Measurements from ENCODE around the gene KCNJ6.

The KCNJ6 gene

GRCh38 chr21:37759777-37760176 lies 156.5 kb downstream of the KCNJ6 start:
- TF ChIP-seq CTCF (IDR thresholded peaks at IDR 0.05; ENCODE audit: insufficient read depth, low read depth, low read length, missing control alignments), result no peak
- H3K4me3 ChIP-seq (ENCODE audit: low read length), result no peak overlapping the region
- DNase-seq (ENCODE audit: low read depth), result no peak

DNA sequence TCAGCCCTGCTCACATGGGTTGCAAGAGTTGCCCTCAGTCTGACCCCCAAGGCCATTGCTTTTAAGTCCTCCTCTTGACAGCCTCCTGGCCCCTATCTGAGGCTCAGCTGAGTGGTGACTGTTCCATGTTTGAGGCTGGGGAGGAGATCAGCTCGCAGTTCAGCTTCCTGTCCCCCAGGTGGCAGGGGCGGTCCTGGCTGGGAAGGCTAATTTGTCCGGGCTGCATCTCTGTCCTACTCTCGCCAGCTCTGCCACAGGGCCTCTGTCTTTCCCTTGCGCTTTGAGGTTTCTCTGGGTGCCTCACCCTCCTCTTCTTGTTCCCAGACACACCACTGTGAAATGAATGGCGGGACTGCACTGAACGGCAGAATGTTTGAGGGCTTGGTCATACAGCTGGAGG lies 157.3 kb downstream of the KCNJ6 start:
- peak; percentile 71 for TF ChIP-seq CTCF (IDR thresholded peaks at IDR 0.05; ENCODE audit: insufficient read depth, low read depth, low read length, missing control alignments)
- H3K4me3 ChIP-seq (ENCODE audit: low read length), result no peak overlapping the region
- peak; percentile 69 for DNase-seq (ENCODE audit: low read depth)

GRCh38 chr21:37757606-37758376 lies 158.5 kb downstream of the KCNJ6 start:
- DNase-seq (ENCODE audit: low read depth), result no peak
- no peak for TF ChIP-seq CTCF (IDR thresholded peaks at IDR 0.05; ENCODE audit: insufficient read depth, low read depth, low read length, missing control alignments)
- no peak overlapping the region for H3K4me3 ChIP-seq (ENCODE audit: low read length)

DNA sequence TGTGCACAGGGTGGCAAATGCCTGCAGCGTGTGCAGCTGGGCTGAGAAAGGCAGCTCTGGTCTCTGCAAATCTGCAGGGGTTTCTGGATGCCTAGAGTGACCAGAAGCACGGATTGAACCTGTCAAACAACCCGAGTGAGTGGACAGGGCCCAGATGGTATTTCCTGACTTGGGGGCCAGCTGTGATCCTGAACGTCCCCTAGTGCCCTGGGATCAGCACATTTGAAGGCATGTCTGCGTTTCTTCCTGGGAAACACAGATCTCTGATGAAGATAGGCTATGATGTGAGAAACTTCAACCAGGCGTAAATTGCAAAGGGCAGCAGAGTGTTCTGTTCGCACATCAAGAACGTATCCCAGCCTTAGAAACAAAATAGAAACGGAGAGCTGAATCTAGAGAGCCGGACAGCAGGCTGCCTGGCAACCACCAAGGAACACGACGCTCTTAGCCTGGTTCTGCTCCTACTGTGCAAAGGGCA lies 163.1 kb downstream of the KCNJ6 start:
- TF ChIP-seq CTCF (IDR thresholded peaks at IDR 0.05; ENCODE audit: insufficient read depth, low read depth, low read length, missing control alignments), result no peak
- DNase-seq (ENCODE audit: low read depth), result no peak
- H3K4me3 ChIP-seq (ENCODE audit: low read length), result no peak overlapping the region

GRCh38 chr21:37751268-37751975 lies 164.8 kb downstream of the KCNJ6 start:
- peak; percentile 25 for DNase-seq (ENCODE audit: low read depth)
- H3K4me3 ChIP-seq (ENCODE audit: low read length), result no peak overlapping the region
- TF ChIP-seq CTCF (IDR thresholded peaks at IDR 0.05; ENCODE audit: insufficient read depth, low read depth, low read length, missing control alignments), result no peak

DNA sequence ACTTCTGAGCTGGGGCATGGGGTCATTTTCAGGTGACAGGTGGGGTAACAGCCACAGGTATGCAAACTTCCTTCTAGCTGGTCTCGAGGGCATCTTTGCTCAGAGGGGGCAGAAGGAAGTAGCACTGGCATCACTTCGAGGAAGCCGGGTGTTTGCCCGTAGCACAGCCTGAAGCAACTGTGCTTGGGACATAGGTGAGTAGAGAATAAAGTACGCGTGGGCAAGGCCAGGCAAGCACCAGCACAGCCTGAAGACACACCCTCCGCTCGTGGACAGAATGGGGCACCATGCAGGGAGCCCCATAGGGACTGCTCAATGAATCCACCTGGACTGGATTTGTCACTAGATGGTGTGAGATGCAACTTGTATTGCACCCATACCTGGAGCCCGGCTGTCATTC lies 167.1 kb downstream of the KCNJ6 start:
- no peak for TF ChIP-seq CTCF (IDR thresholded peaks at IDR 0.05; ENCODE audit: insufficient read depth, low read depth, low read length, missing control alignments)
- peak; percentile 84 for DNase-seq (ENCODE audit: low read depth)
- H3K4me3 ChIP-seq (ENCODE audit: low read length), result no peak overlapping the region

Measured in epithelial cell of esophagus (primary cell).